D341Med (cell line): ENCODE results near the gene NR1I3.
A peak's percentile ranks its signal among the peaks of the same experiment; 100 is the strongest.

Source experiments
- DNase-seq: peaks from one replicate; pipeline ENCODE4 v3.0.0; 2012; ENCODE audit warnings: low spot score

NR1I3 gene

DNA sequence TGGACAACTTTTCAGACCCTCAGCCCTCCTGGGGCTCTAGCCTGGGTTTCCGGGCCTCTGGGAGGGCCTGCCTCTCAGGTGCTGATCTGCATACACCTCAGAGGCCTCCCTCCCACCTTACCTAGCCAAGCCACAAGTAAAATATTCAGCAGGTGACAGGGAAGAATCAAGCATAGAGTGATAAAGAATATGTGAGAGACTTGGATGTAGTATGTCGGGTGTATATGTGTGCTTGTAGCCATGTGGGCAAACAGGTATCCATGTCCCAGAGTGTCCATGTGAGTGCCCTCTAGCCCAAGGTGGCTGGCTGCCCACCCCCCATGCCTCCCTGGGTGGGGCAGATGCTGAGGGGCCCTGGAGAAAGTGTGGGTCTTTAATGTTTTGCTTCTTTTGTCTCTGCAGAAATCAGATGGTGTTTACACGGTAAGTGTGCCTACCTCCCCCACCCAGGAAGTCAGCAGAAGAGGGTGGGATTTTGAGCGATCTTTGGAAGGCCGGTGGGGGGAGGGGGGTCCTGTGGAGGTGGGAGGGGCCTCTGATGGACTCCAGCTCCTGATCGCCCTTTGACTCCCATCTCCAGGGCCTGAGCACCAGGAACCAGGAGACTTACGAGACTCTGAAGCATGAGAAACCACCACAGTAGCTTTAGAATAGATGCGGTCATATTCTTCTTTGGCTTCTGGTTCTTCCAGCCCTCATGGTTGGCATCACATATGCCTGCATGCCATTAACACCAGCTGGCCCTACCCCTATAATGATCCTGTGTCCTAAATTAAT is 19.5 kb downstream of the NR1I3 start:
- no peak for DNase-seq

DNA sequence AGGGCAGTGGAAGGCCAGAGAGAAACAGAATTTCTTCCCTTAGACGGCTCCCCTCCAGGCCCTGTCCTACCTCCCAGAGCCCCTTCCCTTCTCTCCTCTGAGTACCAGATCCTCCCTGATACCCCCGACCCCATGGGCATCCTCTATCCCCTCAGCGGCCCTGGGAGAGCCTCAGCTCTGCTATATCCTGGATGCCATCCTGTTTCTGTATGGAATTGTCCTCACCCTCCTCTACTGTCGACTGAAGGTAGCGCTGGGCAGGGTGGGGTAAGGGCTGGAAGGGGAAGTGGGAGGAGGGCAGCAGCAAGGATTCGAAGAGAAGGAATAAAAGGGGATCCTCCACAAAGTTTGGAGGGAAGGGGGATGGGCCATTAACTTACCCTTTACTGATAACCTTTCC is 20.2 kb downstream of the NR1I3 start:
- DNase-seq = no peak

DNA sequence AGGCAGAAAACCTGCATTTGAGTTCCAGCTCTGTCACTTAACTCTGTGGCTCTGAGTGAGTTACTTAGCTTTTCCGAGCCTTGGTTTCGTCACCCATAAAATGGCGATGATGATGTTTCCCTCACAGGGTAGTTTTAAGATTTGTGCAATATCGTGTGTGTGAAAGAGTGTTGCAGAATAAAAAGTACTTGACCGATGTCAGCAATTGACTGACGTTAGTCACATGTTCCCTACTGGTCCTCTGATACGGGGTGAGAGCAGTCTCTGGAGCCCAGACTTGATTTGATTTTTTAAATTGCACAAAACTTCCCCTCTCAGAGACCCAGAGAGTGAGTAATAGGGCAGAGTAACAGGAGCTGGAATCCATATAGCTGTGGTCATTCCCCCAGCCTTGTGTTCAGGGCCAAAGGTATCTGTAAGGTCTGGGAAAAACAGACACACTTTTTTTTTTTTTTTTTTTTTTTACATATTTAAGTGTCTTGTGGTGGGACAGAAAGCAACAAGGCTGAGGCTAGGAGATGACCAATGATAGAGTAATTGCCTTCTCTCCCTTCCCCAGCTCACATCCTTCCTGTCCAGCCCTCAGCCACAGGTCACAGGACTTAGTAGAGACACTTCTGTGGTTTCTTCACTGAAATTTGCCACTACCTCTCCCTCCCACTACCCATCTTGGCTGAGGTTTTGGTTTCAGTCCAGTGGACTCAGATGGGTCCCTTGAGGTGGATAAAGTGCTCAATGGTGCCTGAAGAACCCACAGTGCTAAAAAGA is 20.9 kb downstream of the NR1I3 start:
- DNase-seq = no peak

DNA sequence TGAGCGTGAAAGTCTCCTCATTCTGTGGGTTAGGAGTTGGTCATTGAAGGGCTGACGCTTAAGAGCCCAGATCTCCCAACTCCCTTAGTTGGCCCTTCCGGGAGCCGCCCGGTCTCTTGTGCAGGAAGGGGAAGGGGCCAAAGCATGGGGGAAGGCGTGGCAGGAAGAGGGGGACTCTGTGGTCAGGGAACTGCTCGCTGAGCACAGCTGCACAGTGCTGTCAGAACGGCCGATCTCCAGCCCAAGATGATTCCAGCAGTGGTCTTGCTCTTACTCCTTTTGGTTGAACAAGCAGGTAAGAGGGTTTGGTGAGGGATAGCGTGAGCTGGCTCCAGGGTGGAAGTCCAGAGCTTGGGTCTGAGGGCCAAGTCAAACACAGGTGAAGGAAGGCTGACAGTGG is 22.9 kb downstream of the NR1I3 start, which contains the start of gene FCER1G:
TSS of gene FCER1G (plus strand) at position 220 of the 400 bp plus-strand sequence. CDS start at position 247, 27 bp downstream.
- DNase-seq = no peak

DNA sequence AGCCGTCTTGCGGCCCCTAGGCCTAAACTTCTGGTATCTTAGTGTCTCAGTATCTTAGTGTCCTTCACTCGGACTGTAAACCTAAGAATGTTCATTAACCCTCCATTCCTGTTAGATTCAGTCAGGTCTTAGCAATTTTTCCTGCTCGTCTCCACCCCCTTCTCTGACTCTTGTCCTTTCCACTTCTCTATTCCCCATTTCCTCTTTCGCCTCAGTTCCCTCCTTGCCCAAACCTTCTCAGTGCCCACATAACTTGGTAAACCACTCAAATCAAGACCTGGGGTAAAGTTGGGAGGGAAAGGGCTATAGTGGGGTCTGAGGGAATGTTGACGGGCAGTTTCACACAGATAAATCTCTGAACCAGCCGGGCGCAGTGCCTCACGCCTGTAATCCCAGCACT is 23.6 kb downstream of the NR1I3 start:
- no peak for DNase-seq

DNA sequence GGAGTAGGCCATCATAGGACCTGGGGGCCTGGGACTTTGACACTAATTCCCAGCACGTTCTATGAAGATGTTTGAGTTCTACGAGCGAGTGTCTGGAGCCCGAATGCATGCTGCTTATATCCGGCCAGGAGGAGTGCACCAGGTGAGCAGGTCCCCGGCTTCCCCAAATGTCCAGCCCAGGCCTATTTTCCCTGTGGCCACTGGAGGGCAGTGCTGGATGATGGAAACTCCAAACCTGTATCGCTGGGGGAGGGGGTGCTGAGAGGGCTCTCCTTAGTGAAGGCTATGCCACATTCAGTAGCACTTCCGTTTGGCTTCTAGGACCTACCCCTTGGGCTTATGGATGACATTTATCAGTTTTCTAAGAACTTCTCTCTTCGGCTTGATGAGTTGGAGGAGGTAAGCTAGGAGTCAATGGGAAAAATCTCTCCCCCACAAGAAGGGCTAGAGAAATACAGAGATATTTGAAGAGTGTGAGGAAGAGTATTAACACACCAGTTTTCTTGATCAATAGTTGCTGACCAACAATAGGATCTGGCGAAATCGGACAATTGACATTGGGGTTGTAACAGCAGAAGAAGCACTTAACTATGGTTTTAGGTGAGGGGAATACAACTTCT is 28.1 kb downstream of the NR1I3 start:
- peak; percentile 90 for DNase-seq

DNA sequence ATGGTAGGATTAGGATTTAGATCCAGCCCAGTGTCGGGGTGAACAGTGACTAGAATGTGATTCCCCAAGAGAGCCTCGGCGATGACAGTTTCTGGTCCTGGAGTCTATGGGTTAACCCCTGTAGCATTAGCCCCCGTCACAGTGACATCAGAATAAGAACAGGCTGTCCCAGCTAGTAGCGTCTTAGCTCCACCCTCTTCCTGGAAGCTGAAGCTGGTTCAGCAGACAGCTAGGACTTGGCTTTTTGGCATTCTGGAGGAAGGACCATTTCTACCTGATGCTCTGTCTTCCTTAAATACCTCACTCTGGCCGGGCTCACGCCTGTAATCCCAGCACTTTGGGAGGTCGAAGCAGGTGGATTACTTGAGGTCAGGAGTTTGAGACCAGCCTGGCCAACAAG is 30.8 kb downstream of the NR1I3 start:
- no peak for DNase-seq

DNA sequence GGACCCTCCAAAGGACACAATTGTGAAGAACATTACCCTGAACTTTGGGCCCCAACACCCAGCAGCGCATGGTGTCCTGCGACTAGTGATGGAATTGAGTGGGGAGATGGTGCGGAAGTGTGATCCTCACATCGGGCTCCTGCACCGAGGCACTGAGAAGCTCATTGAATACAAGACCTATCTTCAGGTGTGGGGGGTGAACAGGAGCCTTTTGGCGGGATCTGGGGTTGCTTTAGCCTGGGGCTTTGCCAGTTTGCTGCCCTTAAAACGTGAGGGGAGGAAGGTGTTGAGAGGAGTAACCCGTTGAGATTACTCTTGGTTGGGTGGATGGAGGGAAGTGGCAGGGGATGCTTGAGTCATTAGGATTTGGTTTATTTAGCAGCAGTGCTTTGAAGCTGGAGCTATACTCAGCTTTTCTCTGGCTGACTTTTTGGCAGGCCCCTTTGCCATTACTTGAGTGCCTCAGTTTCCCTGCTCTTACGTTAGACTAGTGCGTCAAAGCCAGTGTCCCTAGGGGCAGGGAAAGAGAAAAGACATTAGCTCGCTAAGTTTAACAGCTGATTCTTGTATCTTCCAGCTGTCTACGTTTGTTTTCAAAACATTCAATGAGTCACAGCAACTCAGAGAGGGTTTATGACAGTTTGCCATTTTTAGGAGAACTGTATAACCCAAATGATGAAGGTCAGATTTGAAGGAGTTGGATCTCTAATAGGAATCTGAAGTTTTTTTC is 31.4 kb downstream of the NR1I3 start:
- DNase-seq = no peak

DNA sequence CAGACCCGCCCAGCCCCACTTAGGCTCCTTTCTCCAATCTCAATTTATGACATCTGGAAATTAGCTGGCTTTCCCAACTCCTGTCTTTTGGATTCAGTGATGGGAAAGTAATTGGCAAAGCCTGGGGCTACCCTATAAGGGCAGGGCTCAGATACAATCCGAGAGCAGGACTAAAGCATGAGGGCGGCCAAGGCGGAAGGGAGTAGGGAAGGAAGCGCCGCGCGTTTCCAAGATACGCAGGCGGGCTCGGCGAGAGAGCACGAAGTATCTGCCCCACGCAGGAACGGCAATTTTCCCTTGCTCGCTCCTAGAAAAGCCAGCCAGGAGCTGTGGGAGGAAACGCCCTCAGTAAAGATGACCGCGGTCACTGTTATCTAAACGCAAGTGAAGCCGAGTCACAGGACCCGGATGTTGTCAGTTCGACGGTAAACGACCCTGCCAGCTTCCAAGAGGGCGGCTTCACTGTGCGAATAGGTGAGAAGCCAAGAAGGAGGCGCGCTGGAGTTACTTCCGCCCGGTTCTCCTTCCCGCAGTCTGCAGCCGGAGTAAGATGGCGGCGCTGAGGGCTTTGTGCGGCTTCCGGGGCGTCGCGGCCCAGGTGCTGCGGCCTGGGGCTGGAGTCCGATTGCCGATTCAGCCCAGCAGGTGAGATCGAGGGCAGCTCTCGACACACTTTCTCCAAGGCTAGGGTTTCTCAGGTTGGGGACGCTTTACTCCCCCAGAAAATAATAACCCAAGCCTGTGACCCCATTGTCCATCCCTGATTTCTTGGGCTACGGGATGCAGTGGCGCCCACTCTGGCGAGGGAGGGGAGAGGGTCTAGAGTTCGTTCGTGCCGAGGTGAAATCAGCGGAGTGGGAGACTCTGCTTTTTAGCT is 35.9 kb downstream of the NR1I3 start, which contains the start of gene NDUFS2:
TSS of gene NDUFS2 (plus strand) at position 532 of the 877 bp plus-strand sequence. CDS start at position 551, 19 bp downstream.
- peak; percentile 94 for DNase-seq

DNA sequence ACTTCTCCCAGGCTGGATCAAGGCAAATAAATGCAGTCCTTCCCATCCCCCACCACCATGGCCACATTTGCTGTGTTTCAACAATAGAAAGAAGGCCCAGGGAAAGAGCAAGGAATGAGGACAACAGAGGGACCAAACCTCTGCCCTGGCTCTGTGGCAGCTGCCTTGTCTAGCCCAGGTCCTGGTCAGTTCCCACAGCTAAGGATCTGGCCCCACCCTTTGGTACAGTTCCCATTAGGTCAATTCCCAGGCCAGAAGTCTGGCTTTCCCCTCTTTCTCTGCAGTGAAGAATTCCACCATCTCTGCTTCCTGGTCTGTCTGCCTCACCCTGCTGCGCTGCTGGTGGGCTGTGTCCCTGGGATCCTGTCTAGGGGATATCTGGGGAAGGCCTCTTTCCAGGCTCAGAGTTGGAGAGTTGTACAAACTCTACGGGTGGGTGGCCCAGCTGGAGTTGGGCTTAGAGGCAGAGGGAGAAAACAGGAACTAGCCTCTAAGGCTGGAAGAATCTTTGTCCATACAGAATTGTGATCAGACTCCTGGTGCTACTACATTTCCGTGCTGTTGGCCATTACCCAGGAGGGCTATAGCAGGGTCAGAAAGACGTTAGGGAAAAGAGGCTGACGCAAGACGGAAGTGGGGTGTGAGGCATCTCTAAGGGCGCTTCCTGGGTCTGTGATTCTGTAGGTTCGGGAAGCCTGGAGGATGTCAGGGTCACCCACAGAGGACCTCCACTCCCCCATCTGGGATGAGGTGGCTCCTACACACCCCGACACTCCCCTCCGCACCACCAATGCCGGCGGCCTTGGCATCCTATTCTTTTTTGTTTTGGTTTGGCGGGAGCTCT is 36.8 kb downstream of the NR1I3 start:
- DNase-seq = no peak

DNA sequence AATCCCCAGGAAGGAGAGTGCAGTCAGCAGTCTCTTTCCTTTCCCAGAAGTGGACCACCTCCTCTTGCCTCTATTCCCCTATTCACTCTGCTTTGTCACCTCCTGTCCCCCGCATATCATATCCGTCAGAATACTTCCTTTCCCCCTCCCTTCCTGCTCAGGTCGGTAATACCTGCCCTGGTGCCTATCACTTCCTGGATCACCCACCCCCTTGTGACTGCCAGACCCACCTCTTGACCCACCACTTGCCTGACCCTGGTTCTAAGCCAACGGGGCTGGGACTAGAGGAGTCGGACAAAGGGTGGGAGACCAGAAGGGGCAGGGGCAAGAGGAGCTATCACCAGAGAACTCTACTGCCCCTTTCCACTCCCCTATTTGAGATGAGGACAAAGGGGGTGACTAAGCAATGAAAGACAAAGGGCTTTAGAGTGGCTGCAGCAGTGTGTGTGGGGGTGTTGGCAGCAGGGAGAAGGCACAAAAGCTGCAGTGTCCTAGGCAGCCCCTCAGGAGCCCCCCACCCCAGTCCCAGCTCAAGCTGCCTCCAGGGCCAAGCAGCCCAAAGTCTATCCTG is 37.5 kb downstream of the NR1I3 start:
- DNase-seq = no peak

DNA sequence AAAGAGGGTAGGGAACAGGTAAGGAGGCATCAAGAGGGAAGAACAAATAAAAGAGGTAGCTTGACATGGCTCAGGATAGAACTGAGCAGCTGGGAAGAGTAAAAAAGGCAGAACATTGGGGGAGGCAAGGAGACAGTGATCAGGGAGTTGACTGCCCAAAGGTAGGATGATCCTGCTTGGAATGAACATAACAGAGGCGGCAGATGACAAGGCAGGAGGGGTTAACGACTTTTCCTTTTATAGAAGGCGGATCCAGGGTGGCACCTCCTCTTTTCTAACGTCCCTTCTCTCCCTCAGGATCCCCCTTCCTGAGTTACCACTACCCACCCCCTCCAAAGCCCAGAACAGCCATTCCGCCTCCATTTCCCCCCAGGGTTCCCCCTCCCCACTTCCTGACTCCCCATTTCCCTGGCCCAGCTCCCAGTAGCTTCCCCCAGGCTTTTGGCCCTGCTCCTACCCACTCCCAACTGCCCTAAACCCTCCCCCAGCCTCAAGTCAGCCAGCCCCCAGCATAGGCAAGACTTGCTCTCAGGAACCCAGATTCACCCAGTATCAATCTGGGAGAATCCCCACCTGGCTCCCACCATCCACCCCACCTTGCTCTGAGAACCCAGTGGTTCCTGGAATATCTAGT is 38.4 kb downstream of the NR1I3 start:
- no peak for DNase-seq

DNA sequence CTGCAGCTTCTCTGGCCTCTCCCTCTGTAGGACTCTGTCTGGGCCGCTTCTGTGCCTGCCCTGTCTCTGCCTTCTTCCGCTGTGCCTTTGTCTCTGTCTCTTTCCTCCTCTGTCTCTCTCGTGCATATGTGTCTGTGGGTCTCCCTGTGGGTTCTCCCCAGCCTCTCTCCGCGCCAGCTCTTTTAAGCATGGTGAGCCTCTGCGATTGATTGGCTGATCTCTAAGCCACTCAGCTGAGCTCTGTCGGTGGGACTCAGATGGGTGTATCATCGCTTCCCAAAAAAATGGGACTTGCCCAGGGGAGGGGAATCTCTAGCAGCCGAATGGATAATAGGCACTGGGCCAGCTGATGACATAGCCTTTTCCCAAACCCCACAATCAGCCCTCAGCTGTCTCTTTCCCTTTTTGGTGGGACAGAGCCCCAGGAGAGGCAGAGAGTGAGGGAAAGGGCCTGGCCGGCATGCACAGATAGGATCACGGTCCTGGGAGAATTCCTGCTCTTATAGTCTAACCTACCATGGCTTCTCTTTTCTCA is 39.0 kb downstream of the NR1I3 start, which contains the start of gene ADAMTS4:
TSS of gene ADAMTS4 (minus strand) at position 158 of the 535 bp plus-strand sequence. CDS start 427 bp downstream, outside the sequence.
- DNase-seq = peak; percentile 68

DNA sequence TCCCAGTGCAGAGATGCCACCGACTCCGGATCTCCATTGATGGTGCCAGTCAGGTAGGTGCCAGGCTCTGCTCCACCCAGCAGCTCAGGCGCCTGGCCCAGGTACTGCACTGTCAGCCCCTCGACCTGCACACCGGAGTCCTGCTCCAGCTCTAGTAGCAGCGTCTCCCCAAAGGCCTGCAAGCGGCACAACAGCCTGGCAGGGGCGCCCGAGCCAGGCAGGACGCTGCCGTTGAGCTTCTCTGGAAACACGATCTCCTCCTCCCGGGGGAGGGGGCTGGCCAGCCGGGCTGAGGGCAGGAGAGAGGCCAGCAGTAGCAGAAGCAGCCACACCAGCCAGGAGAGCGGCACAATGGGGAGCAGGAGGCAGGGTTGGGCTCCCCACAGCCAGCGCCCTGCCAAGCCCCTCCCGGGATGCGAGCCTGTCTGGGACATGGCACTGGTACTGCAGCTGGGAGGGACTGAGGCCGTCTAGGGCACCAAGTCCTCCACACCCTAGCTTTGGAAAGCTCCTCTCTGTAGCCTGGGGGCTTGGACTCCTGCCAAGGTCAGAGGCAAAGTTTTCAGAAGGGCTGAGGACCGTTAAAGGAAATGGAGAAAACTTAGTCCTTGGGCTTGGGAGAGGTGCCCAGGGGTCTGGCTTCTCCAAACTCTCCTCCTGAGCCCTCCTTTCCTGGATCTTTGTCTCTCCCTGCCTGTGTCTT is 39.7 kb downstream of the NR1I3 start:
- no peak for DNase-seq

DNA sequence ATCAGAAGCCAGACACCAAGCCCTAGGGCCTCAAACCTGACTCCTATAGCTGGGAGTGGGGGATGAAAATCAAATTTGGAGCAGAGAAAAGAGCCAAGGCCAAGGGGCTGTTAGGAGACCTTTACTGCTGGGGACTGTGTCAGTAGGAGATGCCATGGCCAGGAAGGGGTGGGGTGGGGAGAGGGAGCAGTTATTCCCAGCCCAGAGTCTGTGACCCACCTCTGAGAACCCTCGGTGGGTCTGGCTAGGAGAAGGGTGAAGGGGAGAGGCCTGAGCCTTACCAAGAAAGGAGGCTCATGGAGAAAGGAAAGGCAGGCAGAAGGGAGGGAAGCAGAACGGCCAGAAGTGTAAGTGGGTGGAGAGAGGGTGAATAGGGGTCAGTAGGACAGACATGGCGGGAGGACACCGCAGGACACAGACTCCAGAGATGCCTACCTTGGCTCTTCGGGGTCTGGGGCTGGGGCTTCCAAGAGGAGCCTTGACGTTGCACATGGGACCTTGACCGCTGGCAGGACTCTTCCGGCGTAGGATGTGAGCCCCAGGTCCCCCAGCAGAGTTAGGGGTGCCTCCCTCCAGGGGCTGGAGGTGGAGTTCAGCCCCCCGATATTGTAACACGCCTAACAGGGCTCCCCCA is 40.3 kb downstream of the NR1I3 start:
- no peak for DNase-seq

DNA sequence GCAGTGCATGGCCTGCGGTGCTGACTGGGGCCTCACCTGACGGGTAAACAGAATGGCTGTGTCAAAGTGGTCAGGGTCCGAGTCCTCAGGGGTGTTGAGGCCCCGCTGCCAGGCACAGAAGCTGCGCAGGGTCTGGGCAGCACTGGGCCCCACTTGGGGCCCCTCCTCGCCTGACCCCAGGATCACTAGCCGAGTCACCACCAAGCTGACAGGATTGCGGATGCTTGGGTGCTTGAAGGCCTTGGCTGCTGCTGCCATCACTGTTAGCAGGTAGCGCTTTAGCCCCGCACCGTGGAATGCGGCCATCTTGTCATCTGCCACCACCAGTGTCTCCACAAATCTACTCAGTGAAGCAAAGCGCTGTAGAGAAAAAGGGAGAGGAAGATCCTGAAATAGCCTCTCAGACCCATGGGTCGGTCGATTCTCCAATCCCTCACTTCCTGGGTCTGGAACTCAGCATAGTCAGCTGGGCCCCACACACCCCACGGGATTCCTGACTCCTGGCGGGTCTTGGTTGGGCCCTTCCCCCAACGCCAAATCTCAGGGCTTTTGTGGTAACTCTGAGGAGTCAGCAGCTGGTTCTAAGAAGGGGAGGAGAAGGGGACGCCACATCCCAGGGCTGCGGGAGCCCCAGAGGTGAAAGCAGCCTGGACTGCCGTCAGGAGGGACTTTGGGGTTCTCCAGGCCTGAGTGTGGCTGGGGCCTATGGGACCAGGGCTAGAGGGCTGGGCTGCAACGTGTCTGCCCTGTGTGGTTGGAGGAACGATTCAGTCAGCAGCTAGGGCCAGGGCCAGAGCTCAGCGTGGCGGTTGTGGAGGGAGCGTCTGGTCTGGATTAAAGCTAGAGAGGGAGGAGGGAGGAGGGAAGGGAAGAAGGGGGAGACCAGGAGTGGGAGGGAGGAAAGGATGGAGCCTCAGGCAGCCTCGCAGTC is 41.2 kb downstream of the NR1I3 start:
- peak; percentile 80 for DNase-seq

DNA sequence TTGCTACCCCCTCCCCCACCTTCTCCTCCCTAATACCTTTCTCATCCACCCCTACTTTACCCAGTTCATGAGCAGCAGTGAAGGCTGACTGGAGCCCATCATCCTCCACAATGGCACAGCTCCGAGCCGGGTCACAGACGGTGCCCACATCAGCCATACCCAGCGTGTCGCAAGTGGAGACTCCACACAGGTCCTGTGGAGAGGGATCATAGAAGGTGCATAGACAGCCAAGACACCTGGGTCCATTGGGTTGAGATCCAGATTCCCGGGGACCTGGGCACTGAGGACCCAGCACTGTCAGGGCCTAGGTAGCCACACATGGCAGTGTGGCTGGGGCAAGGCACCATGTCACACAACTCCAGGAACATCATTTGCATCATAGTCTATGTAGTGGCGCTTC is 41.9 kb downstream of the NR1I3 start:
- DNase-seq = no peak
